CD4-positive, alpha-beta T cell treated with Interferon gamma for 1 hour (primary cell): ENCODE results near the gene NREP.

Experiments
- DNase-seq: peaks from one replicate; pipeline ENCODE4 v3.0.0-alpha.2; 2020

Gene NREP

DNA sequence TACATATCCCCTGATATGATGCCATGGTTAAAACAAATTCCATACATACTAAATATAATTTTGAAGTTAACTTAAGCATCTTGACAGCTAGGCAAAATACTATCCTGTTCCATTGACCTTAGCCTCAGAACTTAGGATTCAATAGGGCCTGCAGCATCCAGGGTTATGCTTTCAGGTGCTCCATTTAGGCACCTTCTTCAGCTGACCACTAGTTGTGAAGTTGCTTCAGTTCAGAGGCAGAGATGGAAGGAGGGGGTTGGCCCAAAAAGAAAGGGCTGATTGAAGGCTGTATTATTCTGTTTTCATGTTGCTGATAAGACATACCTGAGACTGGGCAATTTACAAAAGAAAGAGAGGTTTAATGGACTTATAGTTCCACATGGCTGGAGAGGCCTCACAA, 7.0 kb upstream of the NREP start:
- DNase-seq: no peak

DNA sequence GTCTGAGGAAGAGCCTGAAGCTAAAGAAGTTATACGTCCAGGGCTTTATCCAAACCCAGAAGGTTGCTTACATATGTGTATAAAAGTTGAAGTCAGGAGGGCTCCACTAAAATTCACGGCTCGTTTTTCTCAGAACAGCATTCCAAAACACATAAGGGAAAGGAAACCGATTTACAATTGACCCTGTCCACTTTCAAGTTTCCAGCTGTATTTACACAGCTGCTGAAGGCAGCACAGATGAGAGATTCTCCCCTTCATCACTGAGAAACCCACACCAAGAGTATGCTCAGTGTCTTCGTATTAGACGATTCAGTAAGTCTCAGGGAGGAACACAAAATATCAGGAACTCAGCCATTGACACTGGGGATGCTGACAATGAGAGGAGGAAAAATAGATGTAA, 5.9 kb upstream of the NREP start:
- DNase-seq: no peak

DNA sequence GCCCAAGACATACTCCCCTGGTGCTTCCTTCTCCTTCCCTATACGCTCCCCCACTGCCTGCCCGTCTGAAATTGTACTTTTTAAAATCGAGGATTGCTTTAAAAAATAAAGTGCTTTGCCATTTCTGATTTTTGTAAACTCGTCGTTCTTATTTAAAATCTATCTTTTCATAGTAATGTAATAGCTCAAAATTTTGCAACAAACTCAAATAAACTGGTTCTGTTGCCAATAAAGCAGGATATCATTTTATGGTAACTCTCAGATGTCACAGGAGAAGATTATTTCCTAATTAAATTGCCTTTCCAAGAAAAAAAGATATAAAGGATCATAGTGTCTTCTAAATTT, 1.3 kb upstream of the NREP start:
- no peak for DNase-seq

DNA sequence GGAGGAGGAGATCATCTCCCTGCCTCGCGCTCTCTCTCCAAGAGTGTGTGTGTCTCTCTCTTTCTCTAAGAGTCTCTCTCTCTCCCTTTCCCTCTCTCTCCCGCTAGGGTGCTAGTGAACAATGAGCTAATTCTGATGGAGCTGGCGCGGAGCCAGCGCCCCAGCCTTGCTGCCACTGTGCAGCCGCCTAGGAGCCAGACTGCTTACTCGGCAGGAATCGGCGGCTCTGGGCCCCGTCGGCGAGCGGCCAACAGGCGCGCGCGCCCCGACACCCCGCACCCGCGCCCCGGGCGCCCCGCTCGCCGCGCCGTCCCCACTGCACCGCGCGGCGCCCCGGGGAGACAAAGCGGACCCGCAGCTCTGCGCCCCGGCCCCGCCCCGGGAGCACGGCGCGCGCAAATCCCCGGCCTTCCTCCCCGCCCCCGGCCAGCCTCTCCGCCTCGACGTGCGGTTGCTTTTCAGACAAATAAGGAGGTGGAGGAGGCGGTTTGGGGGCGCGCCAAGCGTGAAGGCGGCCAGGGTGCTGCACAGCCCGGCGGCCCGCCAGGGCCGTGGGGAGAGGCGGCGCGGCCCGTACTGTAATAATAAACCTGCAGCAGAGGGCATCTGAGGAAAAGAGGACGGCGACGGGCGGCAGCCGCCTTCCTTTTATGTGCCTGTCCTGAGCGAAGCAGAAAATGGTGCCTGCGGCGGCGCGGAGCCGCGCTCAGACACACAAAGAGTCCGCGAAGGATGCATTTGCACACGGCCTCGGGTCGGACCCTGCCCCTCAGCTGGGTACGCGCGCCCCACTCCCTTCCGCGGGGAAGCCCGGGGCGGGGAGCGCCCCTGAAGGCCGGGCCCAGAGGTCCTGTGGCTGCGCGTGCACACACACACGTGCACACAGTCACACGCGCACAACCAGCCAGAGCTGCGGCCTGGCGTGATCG, 625 bp upstream of the NREP start:
- DNase-seq: peak; percentile 84

DNA sequence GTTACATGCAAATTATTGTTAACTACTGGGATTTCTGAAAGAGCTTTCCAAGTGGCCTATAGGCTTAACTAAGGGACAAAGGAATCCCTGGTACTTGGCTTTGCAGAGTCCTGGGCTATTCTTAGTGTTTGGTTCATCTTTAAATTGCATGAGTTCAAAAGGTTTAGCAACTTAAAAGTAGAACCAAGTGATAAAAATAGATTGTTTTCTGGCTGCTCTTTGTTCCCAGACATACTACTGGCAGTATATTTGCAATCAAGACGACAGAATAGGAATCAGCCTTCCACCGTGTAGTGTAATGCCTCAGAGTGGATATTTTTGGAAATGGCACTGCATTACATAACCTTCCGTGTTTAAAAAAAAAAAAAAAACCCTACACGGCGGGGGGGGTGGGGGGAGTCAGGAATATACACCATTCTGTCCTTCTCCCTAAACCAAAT, 1.0 kb downstream of the NREP start:
- DNase-seq: no peak

DNA sequence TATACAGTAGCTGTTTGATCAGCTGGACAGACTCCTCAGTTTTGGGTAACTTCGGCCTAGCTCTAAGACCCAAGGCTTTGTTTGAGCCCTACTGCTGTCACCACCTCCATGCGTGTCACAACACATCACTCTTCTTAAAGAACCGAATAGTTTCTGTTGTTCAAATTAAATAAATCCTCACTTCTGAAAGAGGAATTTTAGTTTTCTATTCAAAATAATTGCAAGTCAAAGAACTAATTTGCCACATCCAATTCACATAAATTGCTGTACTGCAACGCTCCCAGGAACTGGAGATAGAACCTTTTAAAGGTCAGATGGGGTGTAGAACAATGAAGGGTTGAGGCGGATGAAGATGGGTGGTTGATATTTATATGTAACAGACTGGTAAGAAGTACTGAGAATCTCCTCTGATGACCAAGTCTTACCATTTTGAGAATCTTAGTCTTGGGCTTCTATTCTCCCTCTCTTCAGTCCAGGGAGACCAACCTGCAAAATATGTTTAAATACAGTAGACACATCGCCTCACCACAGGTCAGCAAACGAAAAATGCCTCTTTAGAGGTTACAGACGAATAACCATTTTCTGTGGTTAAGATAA, 1.6 kb downstream of the NREP start:
- no peak for DNase-seq

DNA sequence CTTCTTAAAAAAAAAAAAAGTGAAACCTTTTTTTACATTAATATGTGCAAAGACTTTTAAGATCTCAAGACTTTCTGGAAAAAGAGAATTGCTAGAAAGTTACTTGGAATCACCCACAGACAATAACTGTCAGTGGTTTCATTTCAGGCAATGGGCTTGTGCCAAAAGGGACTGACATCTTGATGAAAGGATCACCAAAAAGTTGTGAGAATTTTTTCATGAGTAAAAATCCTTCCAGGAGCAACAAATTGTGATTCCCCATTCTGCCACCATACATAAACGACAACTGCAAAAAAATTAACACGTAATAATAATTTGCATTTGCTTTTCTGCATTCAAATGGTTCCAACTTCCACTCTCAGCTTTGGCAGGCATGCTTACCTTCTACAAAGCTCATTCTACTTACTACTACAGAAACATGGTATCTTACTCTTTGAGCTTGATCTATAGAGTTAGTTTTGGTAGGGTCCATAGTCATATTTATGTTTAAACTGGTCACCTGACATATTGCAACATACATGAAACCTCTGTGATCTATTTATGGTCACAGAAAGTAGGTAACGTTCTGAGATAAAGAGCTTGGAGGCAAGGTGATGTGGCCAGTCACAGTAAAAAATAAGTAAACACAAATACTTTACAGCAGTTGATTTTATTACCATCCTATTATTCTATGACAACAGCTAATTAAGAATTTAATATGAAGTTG, 3.0 kb downstream of the NREP start:
- DNase-seq: no peak

DNA sequence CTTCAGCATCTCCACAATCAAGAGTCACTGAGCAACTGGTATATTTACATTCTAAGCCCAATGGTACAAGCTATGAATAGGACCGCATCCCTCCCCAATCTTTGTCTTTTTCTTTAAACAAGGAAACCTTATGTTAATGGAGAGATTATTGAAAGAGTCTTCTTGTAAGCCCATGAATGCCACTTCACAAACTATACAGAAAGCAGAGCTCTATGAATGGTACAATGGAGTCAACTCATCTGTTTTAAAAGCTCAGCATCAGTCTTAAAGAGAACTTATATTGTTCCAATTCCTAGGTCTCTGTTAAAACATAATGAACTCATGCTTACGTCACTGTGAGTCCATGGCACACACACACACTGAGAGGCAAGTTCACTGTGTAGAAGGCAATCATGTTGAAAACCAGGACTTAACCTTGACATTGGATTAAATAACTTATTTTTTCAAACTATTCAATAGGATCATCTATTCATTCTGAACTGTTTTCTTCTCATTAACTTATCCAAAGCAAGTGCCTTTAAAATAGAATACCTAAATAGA, 4.5 kb downstream of the NREP start:
- no peak for DNase-seq

- no peak for DNase-seq
These were observed 7.5 kb downstream of the NREP start for GRCh38 chr5:111749303-111750026.

DNA sequence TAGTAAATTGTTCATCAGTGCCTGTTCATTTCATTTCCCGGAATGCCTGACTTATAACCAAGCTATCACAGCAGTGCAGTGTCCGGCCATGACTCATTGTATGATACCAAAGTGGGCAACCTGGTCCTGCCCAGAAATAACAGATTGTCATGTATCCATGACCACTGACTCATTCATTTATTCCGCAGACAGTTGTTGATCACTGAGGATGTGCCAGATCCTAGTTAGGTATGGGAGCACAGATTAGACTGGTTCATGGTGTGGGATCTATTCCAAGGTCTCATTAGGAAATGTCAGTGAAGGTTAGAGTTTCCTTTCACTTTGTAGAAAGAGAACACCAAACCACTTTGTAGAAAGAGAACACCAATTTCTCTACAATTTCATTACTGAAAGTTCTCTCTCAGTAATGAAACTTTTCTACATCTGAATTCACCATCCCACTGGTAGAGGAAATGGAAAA, 8.7 kb downstream of the NREP start:
- DNase-seq: no peak

DNA sequence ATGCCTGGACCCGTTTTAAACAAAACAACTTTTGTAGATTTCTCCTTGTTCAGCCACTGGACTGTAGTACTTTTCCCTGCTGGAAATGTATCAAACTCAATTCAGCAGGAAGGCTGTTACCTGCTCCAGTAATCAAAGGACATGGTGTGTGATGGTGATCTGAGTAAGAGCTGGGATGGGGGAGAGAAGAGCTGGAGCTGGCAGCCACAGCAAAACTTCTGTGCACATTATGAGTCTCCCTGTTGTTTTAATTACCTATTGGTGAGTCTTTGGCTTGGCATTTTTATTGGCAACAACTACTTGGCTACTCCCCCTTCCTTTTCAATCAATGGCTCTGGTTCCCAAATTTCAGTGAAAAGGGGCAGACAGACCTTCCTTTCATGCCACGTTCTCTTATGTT, 9.7 kb downstream of the NREP start:
- no peak for DNase-seq

DNA sequence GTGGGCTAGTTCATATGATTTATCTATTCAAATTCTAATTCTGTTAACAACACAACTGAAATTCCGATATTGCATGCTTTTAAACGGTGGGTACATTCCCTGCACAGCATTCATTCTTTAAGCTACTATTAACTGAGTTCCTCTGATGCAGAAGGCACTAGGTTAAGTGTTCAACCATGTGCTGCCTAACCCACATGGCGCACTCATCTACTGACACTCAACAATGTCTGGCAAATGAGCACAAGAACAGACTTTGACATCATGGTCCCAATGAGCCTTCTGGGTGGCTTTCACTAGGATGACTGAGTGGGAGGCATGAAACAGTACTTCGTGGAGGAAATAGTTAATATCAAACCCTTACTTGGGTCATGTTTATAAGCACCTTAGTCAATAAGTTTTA, 10.2 kb downstream of the NREP start:
- DNase-seq: no peak

- DNase-seq: no peak
These were observed 11.8 kb downstream of the NREP start for GRCh38 chr5:111745075-111745739.

DNA sequence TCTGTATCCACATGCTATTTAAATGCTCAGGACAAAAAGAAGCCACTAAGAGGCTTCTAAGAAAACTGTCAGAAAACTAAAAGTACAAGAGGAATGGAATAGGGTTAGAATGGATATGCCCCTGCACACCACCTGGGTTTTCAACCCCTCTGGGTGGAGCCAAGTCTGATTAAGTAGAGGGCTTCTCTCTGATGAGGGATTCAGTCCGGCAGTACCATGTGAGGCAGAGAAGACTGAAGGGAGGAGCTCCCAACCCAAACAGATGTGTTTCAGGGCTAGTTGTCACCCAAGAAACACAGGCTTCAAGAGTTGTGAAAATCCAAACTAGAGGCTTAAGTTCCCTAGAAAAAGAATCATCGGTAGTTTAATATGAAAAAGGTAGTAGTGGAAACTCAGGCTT, 12.5 kb downstream of the NREP start:
- DNase-seq: no peak

DNA sequence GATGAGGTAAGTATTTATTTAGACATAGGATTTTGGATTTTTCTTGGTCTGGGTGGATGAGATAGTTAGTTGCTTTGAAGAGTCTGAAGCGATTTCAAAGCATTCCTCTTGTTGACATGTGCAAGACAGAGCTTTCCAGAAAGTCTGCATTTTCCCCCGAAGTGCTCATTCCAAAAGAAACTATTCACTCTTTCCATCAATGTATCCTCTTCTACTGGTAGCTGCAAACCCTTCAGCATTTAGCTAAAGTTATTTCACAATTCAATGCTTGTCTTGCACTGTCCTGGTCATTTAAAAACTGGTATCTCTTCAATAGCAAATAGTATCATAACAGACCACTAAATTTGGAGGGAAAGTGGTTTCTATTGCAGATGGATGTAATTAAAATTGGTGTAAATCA, 13.0 kb downstream of the NREP start:
- DNase-seq: no peak

DNA sequence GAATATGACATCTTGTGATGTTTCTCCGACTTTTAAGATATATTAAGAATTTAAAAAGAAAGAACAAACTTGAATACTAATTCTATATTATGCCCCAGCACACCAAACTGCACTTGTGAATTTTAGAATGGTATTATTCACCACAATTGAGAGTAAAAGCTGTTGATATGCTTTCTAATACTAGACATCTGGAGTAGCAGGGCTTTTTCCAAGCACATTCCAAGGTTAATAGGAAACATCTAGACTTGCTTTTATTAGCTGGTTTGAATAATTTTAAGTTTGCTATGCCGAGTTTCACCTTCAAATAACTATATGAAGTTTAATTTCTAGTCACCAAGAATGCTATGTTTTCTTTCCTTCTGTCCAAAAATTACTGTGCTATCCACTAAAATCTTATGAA, 13.5 kb downstream of the NREP start:
- DNase-seq: no peak

DNA sequence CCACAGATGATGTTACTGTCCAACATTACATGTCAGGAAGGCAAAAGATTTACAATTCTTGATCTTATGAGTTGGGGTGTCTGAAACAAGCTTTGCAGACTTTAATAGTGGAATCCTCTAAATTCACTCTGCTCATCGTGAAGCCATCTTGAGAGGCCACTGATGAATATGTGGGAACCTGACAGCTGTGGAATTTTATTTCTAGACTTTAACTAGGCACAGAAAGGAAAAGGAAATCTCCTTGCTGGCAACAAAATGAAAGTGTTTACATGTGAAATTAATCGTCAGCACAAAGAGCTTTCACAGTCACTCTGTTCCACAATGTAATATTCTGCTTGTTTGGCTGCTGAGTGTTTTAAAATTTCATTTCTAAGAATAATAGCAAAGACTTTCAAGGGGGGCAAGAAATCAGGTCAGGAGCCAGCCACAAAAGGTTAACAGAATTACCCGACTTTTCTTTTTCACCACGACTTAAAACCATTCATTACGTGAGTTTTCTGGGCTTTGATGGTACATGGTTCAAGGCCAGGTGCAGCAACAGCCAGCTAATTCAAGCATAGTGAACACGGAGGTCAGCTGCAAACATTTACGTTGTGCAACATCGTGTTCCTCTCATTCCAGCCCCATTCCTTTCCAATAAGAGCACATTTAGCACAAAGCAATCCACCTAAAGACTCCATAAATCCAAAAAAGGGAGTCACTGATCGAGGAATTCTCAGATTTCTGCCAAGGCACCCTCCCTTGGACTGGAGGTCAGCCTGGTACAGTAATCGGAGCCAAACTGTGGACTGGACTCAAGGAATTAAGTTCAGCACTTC, 14.6 kb downstream of the NREP start:
- DNase-seq: no peak

DNA sequence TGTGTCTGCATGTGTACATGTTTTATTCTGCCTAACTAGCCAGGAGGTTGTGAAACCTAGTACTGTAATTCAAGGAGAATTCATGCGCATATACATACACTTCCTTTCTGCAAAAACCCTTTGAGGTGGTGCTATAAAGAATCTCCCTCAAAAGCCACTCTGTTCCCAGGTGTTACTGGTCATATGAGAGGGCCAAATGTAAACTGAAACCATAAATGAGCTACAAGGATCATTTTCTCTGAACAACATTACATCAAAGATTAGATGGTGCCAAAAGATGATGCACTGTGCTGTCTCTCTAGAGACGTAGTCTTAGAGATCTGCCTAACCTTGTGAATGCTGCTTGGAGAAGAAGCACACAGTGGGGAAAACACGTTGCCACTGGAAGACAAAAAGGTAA, 15.7 kb downstream of the NREP start:
- no peak for DNase-seq

- no peak for DNase-seq
These were observed 17.6 kb downstream of the NREP start for GRCh38 chr5:111739416-111739815.

- no peak for DNase-seq
These were observed 18.9 kb downstream of the NREP start for GRCh38 chr5:111738118-111738517.

- DNase-seq: no peak
These were observed 19.3 kb downstream of the NREP start for GRCh38 chr5:111737716-111738115.
